ENCODE measurements around the gene POLD1.
"Not testable (repeated sequence)": the region's sequence is repeated elsewhere in the genome, so short reads cannot be mapped to it uniquely, and the experiment has no call there.

The POLD1 gene

GRCh38 chr19:50390295-50390694, 6.1 kb downstream of the POLD1 start:
- not testable (repeated sequence) for DNase-seq

- not testable (repeated sequence) for DNase-seq
Measured at GRCh38 chr19:50390952-50391351, 6.8 kb downstream of the POLD1 start.

- DNase-seq: no peak
Measured at GRCh38 chr19:50392759-50393158, 8.6 kb downstream of the POLD1 start.

DNA sequence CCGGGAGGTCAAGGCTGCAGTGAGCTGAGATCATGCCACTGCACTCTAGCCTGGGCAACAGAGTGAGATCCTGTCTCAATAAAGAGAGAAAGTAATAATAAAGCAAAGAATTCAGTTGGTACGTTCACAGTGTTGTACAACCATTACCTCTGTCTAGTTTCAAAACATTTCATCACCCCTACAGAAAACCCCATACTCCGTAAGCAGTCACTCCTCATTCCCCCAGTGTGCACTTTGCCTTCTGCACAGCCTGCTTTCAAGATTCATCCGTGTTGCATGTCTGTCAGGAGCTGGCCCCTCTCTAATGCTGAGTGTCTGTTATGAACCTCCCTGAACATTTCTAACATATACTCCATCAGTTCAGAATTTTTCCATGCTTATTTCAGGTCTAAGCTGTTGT, 9.4 kb downstream of the POLD1 start:
- DNase-seq: no peak

- no peak for DNase-seq
Measured at GRCh38 chr19:50394017-50394416, 9.9 kb downstream of the POLD1 start.

GRCh38 chr19:50398675-50399367, 14.7 kb downstream of the POLD1 start:
- no peak for DNase-seq

- DNase-seq: no peak
Measured at GRCh38 chr19:50399368-50399745, 15.2 kb downstream of the POLD1 start.

DNA sequence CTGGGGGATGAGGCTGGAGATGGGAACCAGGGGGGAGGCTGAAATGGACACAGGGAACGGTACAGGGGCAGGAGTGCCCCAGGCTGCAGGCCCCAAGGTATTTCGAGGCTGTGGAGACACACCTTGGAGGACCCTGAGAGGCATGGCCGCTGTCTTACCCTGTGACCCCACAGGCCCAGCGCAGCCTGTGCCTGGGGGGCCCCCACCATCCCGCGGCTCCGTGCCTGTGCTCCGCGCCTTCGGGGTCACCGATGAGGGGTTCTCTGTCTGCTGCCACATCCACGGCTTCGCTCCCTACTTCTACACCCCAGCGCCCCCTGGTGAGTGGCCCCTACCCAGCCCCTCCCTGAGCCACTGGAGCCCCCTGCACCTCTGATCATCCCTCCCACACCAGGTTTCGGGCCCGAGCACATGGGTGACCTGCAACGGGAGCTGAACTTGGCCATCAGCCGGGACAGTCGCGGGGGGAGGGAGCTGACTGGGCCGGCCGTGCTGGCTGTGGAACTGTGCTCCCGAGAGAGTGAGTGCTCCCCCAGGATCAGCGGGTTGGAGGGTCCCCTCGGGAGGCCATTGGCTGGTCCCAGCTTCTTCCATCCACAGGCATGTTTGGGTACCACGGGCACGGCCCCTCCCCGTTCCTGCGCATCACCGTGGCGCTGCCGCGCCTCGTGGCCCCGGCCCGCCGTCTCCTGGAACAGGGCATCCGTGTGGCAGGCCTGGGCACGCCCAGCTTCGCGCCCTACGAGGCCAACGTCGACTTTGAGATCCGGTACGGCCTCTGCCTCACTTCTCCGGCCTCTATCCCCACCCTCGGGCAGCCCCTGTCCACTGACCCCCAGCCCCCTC, 17.7 kb downstream of the POLD1 start:
- DNase-seq: no peak

DNA sequence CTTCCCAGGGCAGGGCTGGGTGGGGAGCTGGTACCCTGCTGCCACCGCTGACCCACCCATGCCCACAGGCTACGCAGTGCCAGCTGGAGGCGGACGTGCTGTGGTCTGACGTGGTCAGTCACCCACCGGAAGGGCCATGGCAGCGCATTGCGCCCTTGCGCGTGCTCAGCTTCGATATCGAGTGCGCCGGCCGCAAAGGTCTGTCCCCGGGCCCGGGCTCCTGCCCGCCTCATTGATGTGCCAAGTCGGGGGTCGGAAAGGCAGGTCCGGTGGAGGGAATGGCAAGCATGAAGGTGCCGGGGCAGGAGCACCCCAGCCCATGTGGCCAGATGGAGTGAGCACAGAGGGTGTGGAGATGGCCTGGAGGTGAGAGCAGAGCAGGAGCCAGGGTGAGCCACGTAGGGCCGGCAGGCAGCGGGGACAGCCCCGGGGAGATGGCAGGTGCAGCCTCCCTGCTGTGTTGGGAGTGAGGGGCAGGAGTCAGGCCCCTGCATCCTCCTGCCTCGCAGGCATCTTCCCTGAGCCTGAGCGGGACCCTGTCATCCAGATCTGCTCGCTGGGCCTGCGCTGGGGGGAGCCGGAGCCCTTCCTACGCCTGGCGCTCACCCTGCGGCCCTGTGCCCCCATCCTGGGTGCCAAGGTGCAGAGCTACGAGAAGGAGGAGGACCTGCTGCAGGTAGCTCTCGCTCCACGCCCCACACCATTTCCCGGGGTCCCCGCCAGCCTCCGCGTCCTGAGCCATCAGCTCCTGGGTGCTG, 18.6 kb downstream of the POLD1 start:
- no peak for DNase-seq

DNA sequence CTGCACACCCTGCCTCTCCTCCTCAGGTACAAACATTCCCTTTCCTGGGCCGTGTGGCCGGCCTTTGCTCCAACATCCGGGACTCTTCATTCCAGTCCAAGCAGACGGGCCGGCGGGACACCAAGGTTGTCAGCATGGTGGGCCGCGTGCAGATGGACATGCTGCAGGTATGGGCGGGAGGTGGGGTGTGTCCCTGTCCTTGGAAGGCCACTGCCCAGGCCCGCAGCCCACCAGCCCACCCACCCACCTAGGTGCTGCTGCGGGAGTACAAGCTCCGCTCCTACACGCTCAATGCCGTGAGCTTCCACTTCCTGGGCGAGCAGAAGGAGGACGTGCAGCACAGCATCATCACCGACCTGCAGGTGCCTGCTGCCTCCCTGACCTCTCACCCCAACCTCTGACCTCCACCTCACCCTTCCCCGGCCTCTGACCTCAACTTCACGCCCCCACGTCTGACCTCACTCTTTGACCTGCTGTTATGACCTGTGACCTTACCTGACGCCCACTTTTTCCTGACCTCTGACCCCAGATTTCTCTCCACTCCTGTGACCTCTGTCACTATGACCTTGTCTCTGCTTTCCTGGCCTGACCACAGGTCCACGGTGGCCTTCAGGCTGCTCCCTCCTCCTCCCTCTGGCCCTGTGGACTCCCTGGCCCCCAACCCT, 22.1 kb downstream of the POLD1 start:
- DNase-seq: no peak

- no peak for DNase-seq
Measured at GRCh38 chr19:50406829-50407228, 22.7 kb downstream of the POLD1 start.

GRCh38 chr19:50409347-50409746, 25.2 kb downstream of the POLD1 start:
- DNase-seq: no peak

DNA sequence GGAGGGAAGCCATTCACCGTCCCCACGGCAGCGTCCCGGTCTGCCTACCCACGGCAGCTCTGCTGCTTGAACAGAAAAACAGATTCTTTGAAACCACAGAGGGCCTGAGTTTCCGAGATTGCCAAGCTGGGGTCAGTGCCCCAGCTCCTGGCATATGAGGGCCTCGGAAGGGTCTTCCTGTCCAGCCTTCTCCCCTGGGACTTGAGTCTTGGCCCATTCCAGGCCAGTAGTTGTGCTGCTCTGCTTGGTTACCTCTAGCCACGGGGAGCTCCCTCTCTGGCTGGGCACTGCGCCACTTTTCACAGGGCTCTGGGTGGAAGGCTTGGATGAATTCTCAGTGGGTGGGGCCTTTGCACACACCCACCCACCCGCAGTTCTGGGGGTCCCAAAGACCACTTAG, 26.0 kb downstream of the POLD1 start:
- DNase-seq: no peak

GRCh38 chr19:50412419-50412818, 28.3 kb downstream of the POLD1 start:
- DNase-seq: no peak

DNA sequence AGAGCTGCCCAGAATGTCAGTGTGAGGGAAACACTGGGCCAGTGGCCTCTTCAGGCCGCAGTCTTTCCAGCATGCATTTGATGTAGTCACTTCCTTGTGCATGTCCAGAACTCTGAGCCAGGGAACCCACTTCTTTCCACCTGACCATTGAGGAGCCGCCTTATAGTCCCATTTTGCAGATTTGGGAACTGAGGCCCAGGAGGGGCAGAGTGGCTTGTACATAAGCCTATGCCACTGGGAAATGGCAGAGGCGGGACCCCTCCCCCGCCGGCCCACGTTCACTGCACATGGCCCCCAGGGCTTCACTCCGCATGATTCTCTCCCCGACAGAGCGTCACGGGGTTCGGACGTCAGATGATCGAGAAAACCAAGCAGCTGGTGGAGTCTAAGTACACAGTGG, 28.9 kb downstream of the POLD1 start:
- DNase-seq: no peak

DNA sequence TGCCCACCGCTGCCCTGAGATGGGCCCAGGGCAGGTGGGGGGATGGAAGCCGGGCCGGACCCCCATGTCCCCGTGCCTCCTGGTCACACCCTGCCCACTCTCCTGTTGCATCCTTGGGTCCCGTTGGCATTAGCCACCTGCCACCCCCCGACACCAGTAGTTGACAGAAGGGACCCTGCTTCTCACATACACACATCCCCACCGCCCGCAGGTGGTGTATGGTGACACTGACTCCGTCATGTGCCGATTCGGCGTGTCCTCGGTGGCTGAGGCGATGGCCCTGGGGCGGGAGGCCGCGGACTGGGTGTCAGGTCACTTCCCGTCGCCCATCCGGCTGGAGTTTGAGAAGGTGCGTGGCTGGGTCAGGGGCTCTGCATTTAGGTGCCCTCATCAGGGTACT, 29.4 kb downstream of the POLD1 start:
- no peak for DNase-seq

GRCh38 chr19:50414864-50415660, 30.9 kb downstream of the POLD1 start:
- no peak for DNase-seq

GRCh38 chr19:50415661-50416033, 31.5 kb downstream of the POLD1 start:
- no peak for DNase-seq

DNA sequence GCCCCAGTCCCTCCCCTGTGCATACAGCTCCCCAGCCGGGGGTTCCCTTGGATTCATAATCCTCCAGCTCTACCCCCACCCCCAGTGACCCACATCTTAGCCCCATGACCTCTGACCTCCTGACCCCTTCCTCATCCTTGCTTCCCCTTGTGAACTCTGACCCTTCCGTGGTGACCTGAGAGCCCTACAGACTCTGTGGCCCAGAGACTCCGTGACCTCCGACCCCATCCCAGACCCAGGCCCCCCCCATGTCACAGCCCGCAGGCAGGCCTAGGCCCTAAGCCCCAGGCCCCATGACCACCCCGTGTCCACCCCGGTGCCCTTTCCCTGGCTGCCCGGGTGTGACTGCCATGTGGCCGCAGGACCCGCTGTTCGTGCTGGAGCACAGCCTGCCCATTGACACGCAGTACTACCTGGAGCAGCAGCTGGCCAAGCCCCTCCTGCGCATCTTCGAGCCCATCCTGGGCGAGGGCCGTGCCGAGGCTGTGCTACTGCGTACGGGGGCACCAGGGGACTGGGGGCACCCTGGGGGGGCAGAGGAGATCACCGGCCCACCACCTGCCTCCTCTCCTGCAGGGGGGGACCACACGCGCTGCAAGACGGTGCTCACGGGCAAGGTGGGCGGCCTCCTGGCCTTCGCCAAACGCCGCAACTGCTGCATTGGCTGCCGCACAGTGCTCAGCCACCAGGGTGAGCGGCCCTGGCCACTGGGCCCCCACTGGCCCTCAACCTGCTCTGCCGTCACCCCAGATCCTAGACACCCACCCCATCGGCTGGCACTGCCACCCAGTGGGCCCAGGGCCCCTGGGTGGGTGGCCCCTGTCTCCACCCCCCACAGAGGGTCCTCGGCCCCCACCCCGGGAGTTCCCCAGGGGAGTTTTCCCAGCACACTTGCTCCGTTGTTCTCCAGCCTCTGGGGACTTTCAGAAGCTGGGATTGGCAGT, 32.2 kb downstream of the POLD1 start:
- DNase-seq: no peak

All from right kidney (tissue), 1 donor.